Lung microvascular endothelial cell (primary cell): Measurements from ENCODE around the gene ETS2. TPM values are rescaled to one million over a fixed set of nuclear protein-coding genes. Genes with fewer than 3 reads are reported as not detected.

Experiments
- DNase-seq, 2 donors: peaks; one replicate each; pipeline versions ENCODE4 v3.0.0 to v3.0.0-alpha.2; 2010; ENCODE audit warnings: low read depth in 2 of 2
- total RNA-seq: library from RNA; depleted of rRNA; stranded (reverse); fragments of >200 nt; gene quantifications from 2 replicates; pipeline ENCODE4 v1.2.1, GENCODE V29; 2014

ETS2 gene
- total RNA-seq, 1 donor from 2014 or later: 20.2 TPM

DNA sequence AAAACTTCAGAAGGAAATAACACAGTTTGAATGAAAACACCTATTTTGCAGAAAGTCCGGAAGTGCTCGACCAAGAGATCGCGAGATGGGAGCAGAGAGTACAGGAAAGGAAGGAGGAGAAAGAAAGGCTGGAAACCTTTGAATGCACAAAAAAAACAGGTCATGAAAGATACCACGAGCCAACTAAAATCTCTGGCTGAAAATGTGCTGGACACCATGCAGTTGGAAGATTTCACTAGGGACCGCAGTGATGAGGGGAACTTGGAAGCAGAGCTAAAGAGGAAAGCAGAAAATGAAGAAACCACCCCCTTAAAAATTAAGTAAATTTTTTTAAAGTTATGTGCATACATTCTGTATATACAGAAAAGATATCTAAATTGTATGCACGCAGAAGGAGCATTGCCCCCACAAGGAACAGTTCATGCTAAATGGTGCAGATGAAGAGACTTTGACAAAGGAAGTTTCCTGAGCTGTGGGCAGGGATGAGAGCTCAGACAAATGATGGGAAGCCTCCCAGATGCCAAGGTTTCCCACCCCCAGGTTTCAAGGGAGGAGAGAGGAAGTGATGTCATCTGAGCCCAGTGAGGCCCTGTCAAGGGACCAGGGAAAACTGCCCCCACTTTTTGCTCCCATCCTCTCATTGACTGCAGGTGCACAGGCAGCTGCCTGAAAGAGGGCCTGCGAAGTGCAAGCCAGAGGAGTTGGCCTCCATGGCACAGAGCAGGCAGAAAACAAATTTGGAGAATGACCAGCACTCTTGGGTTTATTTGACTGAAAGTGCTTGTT, 52.5 kb downstream of the ETS2 start:
- DNase-seq: no peak

DNA sequence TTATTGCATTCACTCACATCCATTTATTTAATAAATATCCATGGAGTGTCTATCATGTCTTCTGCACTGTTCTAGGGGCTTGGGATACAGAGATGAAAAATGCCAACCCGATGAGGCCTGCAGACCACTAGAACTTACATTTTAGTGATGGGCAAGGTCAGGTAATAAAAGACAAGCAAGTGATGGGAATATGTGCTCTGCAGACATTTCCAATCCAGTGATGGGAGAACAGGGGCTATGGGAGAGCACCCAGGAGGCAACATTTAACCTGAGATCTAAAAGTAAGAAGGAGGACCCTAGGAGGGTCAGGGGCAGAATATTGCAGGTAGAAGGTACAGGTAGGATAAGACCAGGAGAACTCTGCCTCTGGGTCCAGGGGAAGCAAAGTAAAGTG, 53.1 kb downstream of the ETS2 start:
- DNase-seq: no peak

DNA sequence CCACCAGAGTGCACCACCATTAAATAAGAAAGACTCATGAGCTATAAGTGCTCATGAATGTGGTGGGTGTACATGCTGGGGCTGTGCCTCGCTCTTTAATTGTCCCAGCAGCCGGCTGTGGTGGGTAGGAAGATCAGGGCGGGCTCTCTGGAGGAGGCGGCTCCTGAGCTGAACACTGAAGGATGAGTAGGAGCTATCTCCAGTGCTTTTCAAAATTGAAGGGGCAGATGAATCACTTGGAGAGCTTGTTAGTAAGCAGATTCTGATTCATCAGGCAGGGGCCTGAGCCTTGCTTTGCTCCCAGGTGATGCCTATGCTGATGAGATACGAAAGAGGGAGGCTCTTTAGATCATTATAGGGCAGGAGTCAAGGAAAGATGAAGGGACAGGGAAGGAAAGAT, 54.1 kb downstream of the ETS2 start:
- DNase-seq: no peak

DNA sequence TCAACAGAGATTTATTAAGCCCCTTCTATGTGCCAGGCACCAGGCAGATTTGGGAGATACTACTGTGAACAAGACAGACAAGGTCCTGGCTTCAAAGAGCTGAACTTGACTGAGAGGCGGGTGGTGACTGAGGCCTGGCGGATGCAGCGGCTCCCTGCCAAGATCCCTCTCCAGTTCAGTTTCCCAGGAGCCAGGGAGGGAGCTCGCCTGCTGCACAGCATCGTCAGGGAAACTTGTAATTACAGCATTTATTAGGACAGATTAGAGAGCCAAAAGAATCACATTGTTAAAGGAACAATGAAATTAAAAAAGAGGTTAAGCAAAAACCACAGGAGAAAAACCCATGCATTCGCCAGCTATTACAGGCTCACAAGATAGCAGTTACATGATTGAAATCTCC, 55.3 kb downstream of the ETS2 start:
- no peak for DNase-seq

DNA sequence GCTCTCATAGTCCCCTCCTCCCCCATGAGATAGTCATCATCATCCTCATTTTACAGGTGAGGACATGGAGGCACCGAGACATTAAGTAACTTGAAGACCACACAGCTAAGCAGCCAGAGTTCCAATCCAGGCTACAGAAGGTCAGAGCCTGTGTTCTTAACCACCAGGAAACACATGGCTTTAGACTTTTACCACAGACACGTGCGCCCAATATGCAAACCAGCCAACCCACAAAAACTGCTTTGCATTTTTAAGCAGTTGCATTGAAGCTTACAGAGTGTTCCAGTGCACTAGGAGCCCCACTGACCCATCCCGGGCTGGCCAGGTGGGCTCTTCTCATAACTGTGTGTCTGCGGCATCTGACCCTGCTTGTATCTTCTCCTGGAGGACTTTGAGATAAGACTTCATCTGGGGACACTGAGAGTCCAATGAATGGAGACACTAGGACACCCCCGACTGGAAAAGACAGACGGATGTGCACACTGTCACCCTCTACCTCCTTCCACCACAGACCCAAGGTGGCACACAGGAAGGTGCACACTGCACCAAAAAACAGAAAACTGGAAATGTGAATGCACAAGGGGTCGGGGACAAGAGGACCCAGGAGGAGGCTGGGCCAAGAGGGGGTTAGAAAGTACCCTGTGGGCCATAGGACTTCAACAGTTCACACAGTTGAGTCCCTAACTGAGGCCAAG, 56.4 kb downstream of the ETS2 start:
- no peak for DNase-seq

DNA sequence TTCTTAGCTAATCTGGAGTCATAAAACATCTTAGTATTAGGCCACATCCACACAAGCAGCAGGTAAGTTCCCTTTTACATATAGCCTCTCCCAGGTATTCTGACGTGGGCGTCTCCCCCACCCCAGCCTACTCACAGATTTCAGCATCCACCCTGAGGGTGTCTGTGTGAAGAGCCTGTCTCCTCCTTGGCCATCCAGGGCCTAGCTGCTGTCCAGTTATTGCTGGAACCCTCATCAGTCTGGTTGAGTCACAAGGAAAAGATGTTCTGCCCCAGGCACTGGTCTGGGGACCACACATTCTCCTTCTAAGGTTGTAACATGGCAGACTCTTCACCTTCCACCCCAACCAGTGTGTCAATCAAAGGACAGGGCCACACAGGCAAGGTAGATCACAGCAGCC, 57.6 kb downstream of the ETS2 start:
- no peak for DNase-seq

DNA sequence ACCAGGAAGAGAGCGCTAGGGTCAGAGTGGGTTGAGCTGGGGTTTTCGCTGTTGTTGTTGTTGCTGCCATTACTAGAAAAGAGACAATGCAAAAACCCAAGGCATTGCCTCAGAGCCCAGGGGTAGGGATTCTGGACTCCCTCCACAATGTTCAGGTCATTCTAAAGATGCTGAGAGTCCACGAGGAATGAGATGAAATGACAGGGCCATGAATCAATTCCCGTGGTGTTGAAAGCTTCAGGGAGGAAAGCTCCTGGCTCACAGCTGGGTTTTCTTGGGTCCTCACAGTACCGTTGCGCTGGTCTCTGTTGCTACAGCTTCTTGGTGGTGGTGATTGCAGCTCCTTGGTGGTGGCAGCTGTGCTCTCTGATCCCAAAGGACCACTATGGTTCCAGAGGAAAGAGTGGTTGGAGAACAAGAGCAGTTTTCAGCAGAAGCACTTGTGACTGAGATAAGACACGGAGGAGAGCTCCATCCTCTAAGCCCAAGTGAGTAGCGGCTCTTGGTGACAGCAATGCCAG, 58.2 kb downstream of the ETS2 start:
- DNase-seq: no peak

DNA sequence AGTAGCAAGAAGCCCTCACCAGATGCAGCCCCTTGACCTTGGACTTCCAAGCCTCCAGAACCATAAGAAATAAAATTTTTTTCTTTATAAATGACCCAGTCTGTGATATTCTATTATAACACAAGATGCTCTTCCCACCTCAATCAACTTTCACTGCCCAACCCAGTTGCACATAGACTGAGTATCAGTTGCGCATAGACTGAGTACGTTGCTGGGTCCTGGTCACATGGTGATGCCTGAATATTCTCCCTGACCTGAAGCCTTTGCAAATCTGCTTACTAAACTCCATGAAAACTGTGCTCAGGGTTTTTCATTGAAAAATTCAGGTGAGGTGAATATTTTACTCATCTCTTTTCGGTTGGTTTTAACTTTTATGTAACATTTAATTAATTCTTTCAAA, 59.2 kb downstream of the ETS2 start:
- no peak for DNase-seq

DNA sequence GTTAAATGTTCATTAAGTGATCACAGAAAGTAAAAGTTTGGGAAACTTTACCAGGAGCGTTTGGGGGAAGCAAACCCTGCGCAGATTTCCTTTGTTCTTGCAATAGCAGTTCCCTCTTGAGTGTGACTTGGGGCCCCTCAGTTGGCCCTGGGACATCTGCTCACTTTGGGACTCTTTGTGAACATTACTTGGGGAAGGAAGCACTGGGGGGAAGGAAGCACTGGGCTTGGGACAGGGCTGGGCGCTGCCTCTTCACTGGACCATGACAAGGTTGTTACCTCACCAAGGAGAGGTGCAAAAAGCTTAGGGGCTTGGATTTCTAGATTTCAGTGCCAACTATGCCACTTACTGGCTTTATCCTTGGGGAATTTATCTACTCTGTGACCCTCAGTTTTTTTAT, 63.5 kb downstream of the ETS2 start:
- no peak for DNase-seq

DNA sequence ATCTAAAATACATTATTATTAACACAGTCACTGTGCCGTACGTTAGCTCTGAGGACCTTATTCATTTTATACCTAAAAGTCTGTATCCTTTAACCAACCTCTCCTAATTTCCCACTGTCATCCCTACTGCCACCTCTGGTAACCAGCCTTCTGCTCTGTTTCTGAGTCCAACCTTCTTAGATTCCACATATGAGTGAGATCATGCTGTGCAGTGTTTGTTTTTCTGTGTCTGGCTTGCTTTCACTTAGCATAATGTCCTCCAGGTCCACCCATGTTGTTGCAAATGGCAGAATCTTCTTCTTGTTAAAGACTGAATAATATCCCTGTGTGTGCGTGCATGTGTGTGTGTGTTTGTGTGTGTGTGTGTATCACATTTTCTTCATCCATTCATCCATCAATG, 64.2 kb downstream of the ETS2 start:
- peak in 1 of 2 donors; percentile 24 for DNase-seq
